Measurements from ENCODE around the gene SI.
"Not testable (repeated sequence)": the region's sequence is repeated elsewhere in the genome, so short reads cannot be mapped to it uniquely, and the experiment has no call there.

Gene SI

GRCh38 chr3:165078293-165078692, at the start of gene SI:
SI (minus strand) TSS chr3:165078496; CDS start chr3:165076012, 2,484 bp downstream.
- DNase-seq (ENCODE audit: low read depth, low spot score) = no peak

- no peak for DNase-seq (ENCODE audit: low read depth, low spot score)
Measured at GRCh38 chr3:165125836-165126235, 47.5 kb upstream of the SI start.

GRCh38 chr3:165111401-165111800, 33.1 kb upstream of the SI start:
- no peak for DNase-seq (ENCODE audit: low read depth, low spot score)

- DNase-seq (ENCODE audit: low read depth, low spot score) = no peak
Measured at GRCh38 chr3:165103616-165104015, 25.3 kb upstream of the SI start.

- no peak for DNase-seq (ENCODE audit: low read depth, low spot score)
Measured at GRCh38 chr3:165082650-165083049, 4.4 kb upstream of the SI start.

GRCh38 chr3:165081183-165081582, 2.9 kb upstream of the SI start:
- DNase-seq (ENCODE audit: low read depth, low spot score) = no peak

GRCh38 chr3:165075695-165076094, 2.6 kb downstream of the SI start:
- no peak for DNase-seq (ENCODE audit: low read depth, low spot score)

GRCh38 chr3:165070682-165071081, 7.6 kb downstream of the SI start:
- no peak for DNase-seq (ENCODE audit: low read depth, low spot score)

GRCh38 chr3:165056510-165056909, 21.8 kb downstream of the SI start:
- no peak for DNase-seq (ENCODE audit: low read depth, low spot score)

- DNase-seq (ENCODE audit: low read depth, low spot score) = no peak
Measured at GRCh38 chr3:165040186-165040585, 38.1 kb downstream of the SI start.

- DNase-seq (ENCODE audit: low read depth, low spot score) = no peak
Measured at GRCh38 chr3:165011557-165011956, 66.7 kb downstream of the SI start.

- DNase-seq (ENCODE audit: low read depth, low spot score) = no peak
Measured at GRCh38 chr3:164984947-164985346, 93.3 kb downstream of the SI start.

GRCh38 chr3:164962610-164963009, 115.7 kb downstream of the SI start:
- no peak for DNase-seq (ENCODE audit: low read depth, low spot score)

- no peak for DNase-seq (ENCODE audit: low read depth, low spot score)
Measured at GRCh38 chr3:164952966-164953365, 125.3 kb downstream of the SI start.

GRCh38 chr3:164951403-164951802, 126.9 kb downstream of the SI start:
- DNase-seq (ENCODE audit: low read depth, low spot score) = not testable (repeated sequence)

- DNase-seq (ENCODE audit: low read depth, low spot score) = peak; percentile 15
Measured at GRCh38 chr3:164940745-164941144, 137.6 kb downstream of the SI start.

- no peak for DNase-seq (ENCODE audit: low read depth, low spot score)
Measured at GRCh38 chr3:164929642-164930041, 148.7 kb downstream of the SI start.
